HG03095 (cell line): Measurements from ENCODE around the gene PLEKHA8.
A peak's percentile ranks its signal among the peaks of the same experiment; 100 is the strongest.
"Not testable (repeated sequence)": the region's sequence is repeated elsewhere in the genome, so short reads cannot be mapped to it uniquely, and the experiment has no call there.

Source experiments
- ATAC-seq: cut with Tn5 transposase; IDR thresholded peaks from one replicate; pipeline ENCODE4 v1.9.1; 2021; ENCODE audit warnings: moderate library complexity; ENCODE audit not compliant: unreplicated experiment

Gene PLEKHA8

DNA sequence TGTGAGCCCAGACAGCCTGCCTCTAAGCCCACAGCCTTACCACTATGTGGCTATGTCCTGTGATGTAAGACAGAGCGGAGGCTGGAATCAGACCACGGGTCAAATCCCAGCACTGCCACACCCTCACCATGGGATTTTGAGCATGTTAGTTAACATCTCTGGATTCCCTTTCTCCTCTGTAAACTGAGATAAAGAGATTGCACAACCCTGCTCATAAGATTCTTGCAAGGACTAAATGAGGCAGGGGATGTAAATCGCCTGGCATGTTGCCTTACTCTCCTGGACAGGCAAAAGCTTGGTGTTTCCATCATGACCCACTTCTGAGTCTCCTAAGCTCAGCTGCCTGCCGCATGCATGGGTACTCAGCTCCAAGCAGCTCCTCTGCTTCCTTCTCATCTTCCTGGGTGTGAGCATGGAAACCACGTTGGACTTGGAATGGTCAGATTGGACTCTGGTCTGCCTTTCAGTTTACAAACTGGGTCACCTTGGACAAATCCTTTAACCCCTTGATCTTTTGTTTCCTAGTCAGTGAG lies 65.3 kb downstream of the PLEKHA8 start:
- no peak for ATAC-seq

DNA sequence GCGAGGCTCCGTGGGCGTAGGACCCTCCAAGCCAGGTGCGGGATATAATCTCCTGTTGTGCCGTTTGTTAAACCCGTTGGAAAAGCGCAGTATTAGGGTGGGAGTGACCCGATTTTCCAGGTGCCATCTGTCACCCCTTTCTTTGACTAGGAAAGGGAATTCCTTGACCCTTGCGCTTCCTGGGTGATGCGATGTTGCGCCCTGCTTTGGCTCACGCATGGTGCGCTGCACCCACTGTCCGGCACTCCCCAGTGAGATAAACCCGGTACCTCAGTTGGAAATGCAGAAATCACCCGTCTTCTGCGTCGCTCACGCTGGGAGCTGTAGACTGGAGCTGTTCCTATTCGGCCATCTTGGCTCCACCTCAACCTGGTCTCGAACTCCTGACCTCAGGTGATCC lies 70.4 kb downstream of the PLEKHA8 start:
- not testable (repeated sequence) for ATAC-seq

DNA sequence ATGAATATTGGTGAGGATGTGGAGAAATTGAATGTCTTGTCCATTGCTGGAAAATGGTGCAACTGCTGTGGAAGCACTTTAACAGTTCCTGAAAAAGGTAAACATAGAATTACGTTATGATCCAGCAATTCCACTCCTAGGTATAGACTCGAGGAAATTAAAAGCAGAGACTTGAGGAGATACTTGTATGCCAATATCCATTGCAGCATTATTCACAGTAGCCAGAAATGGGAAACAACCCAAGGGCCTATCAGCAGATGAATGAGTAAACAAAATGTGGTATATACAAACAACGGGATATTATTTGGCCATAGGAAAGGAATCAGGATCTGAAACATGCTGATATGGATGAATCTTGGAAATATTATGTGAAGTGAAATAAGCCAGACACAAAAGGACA lies 74.1 kb downstream of the PLEKHA8 start:
- no peak for ATAC-seq

DNA sequence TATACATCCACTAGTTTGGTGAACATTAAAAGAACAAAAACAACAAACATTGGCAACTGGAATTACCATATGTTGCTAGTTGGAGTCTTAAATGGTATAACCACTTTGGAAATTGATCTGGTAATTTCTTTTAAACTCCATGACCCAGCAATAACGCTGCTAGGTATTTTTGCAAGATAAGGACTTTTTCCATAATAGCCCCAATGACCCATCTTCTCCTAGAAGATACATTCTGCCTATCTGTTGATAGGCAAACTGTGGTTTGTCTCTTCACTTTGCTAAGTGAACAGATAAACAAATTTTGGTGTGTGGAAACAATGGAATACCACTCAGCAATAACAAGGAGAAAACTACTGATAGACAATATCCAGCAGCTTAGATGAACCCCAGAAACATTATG lies 75.9 kb downstream of the PLEKHA8 start:
- no peak for ATAC-seq

DNA sequence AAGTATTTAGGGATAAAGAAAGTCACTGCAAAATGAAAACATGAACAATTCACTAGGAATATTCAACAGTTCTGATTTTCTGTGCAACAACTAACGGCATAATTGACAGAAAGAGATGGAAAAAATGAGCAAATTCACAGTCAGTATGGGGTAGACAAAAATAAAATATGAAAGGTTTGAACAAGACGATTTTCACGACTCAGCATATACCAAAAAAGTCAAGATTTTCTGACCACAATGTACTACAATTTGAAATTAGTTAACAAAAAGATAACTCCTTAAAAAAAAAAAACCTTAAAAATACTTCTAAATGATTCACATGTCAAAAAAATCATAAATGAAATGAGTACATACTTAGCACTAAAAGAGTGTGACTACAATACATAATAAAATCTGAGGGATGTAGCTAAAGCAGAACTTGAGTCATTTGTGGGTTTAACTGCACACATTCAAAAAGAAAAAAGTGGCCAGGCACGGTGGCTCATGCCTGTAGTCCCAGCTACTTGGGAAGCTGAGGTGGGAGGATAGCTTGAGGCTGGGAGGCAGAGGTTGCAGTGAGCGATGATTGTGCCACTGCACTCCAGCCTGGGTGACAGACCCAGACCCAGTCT lies 84.0 kb downstream of the PLEKHA8 start:
- ATAC-seq = no peak

DNA sequence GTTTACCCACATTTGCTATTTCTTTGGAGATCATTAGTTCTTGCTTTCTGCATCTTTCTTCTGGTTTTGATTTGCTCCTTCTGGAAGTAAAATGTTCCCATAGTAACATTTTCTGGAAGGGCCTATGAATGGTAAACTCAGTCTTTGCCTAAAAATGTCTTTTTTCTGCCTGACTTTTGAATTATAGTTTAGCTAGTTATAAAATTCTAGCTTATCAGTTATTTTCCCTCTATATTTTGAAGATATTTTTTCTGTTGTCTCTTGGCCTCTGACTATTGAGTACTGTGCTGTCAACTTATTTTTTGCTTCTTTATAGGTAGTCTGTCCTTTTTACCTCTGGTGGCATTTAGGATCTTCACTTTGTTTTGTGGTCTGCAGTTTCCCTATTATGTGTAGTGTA lies 84.9 kb downstream of the PLEKHA8 start:
- ATAC-seq = no peak

DNA sequence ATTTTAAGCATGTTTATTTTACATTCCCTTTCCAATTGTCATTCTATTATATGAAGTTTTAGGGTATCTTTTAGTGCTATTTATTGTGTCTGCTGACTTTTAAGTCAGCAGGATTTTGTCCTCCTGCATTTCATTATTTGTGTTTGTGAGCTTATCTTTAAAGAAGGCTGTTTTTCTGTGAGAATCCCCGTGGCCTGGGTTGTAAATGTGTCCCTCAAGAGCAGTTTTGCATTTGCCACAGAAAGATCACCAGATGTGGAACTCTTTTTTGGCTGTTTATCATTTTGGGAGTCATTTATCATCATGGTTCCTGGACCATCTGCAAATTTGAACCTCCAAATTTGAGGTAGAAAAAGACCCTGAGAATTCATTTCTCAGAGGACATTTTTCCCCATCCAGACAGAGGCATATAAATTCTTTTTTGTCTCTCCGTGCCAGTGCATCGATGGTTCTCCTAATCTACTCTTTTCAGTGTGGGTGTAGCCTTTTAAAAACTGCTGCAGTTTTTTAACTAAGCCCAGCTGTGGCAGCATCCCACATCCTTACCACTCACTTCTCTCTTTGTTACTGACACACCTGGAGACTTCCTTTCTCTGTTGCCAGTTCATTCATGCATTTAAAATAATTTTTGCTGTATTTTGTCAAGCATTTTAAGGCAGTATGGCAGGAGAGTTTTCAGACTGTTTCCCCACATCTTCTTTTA lies 86.5 kb downstream of the PLEKHA8 start:
- no peak for ATAC-seq

DNA sequence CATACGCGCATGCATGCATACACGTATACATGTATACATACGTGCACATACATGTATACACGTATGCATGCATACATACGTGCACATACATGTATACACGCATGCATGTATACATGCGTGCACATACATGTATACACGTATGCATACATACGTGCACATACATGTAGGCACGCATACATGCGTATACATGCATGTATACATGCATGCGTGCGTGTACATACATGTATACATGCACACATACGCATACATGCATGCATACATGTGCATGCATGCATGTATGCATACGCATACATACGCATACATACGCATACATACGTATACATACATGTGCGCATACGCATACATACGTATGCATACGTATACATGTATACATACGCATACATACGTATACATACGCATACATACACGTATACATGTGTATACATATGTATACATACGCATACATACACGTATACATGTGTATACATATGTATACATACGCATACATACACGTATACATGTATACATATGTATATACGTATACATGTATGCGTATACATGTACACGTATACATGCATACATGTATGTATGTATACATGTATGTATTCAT lies 87.6 kb downstream of the PLEKHA8 start:
- ATAC-seq = no peak

DNA sequence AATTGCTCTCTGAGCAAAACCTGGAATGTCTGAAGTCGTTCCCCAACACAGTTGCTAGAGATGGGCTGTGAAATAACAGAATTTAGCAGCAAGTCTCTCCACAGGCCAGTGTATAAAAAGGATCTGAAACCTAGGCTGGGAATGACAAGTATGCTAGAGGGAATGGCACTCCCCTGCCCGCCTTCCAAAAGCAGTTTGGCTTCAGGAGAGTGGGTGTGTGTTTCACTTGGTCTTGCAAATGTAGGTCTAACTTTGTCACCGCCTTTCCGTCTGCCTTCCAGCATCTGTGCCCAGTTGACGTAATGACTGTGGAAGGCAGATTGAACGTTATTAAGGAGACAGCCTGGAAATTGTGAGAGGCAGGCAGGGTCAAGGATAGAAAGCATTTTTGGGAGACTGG lies 88.6 kb downstream of the PLEKHA8 start:
- no peak for ATAC-seq

DNA sequence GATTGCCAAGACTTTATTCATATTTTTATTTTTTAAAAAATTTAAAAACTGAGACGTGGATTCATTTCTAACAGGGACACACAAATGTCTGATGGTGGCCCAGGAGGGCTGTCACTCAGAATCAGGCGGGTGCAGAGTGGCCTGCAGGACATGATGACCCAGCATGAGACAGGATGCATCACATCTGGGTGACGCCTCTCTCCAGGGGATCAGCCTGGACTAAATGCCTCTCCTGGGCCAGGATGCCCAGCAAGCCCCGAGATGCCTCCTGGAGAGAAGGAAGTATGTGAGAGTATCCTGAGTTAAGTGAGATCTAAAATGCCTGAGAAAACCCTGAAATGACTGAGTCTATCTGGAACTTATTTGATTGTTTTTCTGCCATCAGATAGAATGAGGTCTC lies 89.7 kb downstream of the PLEKHA8 start:
- no peak for ATAC-seq

DNA sequence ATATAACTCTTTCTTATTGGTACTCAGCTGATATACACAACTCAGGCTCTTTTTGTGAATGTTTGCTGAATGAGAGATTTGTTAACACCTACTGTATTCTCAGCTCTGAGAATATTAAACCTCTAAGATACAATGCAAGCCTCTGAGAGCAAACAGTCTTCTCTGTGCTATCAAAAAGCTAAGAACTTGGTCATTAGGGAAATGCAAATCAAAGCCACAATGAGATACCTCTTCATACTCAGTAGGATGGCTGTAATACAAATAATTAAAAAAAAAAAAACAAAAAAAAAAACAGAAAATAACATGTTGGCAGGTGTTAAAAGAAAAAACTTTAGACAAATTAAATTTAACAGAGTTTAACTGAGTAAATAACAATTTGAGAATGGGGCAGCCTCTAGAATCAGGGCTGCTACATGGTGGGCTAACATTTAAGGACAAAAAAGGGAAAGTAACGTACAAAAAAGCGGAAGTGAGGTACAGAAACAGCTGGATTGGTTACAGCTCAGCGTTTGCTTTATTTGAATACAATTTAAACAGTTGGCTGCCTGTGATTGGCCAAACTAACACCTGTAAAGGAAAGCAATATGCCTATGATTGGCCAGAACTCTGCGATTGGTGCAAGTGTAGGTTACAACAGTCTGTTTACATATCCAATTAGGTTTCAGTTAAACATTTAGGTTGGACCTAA lies 91.8 kb downstream of the PLEKHA8 start:
- no peak for ATAC-seq

DNA sequence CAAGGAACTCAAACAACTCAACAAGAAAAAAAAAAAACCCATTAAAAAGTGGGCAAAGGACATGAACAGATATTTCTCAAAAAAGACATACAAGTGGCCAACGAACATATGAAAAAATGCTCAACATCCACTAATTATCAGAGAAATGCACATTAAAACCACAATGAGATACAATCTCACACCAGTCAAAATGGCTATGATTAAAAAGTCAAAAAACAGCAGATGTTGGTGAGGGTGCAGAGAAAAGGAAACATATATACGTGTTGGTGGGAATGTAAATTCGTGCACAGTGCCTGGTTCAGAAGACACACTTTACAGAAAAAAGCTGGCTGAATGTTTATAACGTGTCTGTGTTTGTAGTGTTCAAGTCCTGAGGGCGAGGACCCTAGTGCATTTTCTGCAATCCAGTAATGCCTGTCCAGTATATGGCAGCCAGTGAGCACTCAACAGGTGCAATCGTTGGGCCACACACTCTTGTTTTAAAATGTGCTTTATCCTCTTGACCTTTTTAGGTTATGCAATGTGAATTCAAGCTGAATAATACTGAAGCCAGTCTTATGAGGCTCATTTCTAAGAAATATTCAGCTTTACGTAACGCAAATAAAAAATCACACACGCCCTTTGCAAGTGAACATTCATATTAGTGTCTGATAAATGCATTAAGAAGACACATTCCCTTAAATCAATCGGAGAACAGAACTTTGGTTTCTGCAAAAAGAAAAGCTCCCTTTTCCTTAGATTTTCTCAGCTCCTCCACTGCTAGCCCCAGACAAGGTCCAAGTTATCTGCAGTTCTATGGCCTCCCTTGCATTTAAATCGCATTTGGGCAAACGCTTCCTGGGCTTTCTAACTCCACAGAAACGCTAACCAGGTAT lies 105.8 kb downstream of the PLEKHA8 start:
- ATAC-seq = no peak

DNA sequence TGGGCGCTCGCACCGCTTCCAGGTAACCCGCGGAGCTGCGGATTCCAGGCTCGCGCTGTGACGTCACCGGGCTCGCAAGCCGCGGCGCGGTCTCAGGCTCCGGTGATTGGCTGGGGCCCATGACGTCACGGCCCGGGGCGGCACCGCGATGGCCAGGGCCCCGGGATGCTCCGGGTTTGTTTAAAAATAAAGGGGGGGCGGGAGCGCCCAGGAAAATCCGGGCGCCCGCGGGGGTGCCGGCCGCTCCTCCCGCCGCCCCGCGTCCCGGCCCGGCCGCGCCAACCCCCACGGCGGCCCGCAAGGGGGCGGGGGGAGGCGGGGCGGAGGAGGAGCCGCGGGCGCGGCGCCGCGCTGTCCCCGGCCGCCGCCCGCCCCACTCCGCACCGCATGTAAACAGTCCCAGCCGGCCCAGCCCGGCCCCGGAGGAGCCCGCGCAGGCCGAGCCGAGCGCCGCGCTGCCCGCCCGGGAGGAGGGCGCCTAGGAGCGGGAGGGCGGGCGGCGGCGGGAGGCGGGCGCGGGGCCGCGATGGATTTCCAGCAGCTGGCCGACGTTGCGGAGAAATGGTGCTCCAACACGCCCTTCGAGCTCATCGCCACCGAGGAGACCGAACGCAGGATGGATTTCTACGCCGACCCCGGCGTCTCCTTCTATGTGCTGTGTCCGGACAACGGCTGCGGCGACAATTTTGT lies 106.5 kb downstream of the PLEKHA8 start, which contains the start of gene MTURN:
Gene MTURN, plus strand, starts transcription at position 376 of the 690 bp plus-strand sequence. Its CDS starts 151 bp downstream, at position 527.
- ATAC-seq = peak; percentile 81

DNA sequence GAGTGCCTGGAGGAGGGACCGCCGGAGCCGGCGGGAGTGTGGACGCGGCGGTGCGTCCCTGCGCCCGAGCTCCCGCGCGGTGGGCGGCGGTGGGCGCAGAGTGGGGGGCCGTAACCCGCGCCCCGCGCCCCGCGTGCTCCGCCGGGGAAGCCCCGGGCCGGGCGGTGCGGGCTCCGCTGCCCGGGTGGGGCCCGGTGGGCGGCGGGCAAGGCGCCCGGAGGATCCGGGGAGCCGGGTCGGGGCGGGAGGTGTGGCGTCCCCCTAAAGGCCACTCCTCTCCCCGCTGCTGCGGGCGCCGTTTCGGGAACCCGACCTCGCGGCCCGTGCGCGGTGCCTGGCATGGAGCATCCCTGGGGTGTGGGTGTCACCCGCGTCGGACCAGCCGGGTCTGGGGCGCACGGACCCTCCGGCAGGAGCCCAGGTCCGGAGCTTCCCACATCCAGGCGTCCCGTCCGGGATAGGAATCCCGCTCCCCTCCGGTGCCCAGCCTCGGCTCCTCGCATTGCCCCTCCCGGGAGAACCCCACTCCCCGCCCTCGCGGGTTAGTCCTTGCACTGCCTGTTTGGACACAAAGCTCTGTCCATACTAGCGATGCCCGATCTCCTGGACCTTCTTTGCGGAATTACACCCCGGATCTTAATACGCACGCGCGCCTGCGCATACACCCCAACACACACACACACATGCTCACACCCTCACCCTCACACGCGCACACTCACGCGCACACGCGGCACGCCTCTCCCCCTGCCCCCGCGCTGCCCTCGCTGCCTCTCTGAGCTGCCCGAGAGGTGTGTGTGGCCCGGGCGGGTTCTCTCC lies 107.3 kb downstream of the PLEKHA8 start:
- ATAC-seq = peak; percentile 24

DNA sequence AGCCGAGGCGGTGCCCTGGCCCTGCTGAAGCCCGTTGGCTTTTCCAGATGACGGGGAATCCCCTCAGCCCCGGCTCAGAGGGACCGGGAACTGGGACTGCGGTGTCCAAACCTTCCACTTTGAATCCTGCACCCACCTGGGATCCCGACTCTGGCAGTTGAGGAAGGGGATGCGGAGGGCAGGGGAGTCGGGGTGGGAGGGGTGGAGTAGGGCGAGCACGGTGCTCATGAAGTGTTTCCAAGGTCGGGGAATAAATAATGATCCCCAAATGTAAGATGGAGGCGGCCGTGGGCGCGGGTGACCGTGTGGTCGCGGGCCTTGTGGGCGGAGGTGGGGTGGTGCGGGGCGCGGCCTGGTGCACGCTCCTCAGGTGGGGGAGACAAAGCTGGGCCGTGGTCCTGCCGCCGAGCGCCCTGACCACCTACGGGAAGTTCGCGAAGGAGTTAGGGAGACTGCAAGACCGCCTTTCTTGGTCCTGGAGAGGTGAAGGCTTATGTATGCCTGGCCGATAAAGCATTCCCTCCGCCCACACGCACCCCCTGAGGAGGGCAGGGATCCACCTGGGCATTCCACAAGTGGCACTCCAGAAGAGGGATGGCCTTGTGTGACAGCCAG lies 108.0 kb downstream of the PLEKHA8 start:
- no peak for ATAC-seq

DNA sequence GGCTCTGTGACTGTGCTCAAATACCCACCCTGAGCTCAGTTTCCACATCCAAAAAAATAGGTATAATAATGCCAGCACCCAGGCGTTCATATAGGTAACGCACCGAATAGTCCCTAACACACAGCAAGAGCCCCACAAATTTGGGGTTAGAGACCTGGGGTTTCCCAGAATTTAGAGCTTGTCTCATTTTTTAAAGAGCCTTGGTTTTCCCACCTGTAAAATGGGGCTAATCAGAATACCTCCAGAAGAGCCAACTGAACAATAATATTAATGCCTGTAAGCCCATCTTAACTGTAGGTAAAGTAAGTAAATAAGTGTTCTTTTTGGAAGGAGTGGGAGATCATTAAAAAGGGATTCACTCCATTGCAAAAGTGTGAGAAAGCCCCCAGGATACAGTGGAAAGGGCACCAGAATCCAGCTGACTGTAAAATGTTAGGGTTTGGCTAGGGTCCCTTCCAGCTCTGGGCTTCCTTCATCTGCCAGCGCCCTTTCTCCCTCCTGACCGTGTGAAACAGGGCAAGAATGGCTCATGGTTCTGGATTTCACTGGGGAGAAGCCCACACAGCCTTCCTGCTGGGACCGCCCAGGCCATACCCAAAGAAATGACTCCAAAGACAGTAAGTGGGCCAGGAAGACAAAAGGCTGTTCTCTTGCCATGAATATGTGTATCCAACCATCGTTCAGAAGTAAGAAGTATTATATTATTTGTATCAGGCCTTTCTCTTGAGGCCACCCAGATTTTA lies 108.7 kb downstream of the PLEKHA8 start:
- no peak for ATAC-seq

DNA sequence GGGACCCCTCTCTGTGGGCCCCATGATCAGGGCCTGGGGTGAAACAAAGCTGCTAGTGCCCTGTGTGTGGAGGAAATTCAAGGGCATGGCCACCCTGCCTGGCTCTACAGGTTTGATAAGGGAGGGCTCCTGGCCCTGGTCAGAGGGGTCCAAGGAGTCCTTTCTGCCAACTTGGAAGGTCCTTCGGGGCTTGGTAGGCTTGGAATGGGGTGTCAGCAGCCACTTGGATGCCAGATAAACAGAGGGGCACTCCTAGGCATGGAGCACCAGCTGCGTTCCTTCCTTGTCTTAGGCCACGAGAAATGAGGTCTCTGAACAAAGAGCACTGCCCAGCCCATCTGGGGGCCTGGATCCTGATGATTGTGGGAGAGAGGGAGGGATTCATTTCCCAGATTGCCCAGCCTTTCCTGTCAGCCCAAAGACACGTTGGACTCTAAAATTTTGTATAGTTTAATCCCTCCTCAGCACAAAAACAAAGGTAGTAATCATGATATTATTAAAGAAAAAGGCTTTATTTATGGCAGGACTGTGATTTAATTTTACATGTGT lies 111.7 kb downstream of the PLEKHA8 start:
- ATAC-seq = no peak

DNA sequence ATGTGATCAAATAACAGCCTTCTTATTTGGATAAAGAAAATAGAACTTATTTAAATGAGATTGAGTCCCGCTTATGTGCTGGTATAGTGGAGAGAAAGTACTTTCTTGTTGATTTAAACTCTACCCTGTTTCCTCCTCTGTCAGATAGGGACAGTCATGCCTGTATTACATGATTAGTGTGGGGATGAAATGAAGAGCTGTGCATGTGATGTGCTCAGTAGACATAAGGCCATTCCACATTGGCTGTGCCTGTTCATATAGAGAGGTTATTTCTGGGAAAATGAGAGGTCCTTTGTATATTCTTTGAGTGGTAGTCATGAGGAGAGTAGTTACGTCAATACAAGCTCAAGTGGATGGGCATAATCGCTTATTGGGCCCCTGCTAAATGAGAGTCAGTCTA lies 112.2 kb downstream of the PLEKHA8 start:
- no peak for ATAC-seq
